NCI-H2227 treated with DMSO at 0.1 percent for 48 hours (cell line): Measurements from ENCODE around the gene MUC5AC.
"Not testable (repeated sequence)": the region's sequence is repeated elsewhere in the genome, so short reads cannot be mapped to it uniquely, and the experiment has no call there.

Source experiments
- DNase-seq: peaks from one replicate; lab custom pipeline; 2025; lab: John Stamatoyannopoulos, UW

The MUC5AC gene

GRCh38 chr11:1157645-1158591 is at the start of gene MUC5AC:
MUC5AC (plus strand) TSS chr11:1157953; CDS start chr11:1158000, 47 bp downstream.
- no peak for DNase-seq

DNA sequence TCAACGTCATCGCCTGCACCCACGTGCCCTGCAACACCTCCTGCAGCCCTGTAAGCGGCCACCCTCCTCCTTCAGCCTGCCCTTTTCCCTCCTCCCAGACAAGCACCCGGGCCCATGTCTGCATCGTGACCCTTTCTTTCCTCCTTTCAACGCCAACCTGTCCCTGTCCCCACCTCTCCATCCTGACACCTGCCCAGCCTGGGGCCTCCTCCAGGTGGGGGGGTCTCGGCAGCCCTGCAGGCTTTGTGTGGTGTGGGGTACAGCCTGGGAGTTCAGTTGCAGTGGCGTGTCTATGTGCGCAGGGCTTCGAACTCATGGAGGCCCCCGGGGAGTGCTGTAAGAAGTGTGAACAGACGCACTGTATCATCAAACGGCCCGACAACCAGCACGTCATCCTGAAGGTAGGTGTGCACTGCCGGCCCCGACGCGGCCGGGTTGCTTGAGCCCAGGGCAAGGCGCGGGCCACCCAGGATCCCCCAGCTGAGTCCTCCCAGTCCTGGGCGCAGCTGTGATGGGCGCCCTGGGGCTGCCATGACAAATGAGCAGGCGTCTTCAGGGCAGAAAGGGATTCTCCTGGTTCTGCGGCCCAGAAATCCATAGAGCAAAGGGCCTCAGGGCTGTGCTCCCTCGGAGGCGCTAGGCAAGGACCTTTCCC is 49.4 kb upstream of the MUC5AC start:
- no peak for DNase-seq

- DNase-seq: no peak
Observed at GRCh38 chr11:1109101-1109917, 48.4 kb upstream of the MUC5AC start.

DNA sequence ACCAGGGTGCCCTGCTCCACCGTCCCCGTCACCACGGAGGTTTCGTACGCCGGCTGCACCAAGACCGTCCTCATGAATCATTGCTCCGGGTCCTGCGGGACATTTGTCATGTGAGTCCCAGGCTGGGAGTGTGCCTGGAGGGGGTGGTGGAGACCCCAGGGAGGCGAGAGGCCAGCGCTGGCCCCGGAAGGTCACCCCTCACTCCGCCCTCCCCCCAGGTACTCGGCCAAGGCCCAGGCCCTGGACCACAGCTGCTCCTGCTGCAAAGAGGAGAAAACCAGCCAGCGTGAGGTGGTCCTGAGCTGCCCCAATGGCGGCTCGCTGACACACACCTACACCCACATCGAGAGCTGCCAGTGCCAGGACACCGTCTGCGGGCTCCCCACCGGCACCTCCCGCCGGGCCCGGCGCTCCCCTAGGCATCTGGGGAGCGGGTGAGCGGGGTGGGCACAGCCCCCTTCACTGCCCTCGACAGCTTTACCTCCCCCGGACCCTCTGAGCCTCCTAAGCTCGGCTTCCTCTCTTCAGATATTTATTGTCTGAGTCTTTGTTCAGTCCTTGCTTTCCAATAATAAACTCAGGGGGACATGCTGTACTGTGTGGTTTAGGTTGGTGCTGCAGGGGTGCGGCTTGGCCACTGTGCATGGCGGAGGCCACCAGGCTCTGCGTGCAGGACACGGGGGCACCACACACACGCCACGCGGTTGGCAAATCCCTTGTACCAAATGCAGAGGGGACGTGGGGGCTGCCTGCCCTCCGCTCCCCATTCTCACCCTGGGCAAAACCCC is 47.6 kb upstream of the MUC5AC start:
- no peak for DNase-seq

DNA sequence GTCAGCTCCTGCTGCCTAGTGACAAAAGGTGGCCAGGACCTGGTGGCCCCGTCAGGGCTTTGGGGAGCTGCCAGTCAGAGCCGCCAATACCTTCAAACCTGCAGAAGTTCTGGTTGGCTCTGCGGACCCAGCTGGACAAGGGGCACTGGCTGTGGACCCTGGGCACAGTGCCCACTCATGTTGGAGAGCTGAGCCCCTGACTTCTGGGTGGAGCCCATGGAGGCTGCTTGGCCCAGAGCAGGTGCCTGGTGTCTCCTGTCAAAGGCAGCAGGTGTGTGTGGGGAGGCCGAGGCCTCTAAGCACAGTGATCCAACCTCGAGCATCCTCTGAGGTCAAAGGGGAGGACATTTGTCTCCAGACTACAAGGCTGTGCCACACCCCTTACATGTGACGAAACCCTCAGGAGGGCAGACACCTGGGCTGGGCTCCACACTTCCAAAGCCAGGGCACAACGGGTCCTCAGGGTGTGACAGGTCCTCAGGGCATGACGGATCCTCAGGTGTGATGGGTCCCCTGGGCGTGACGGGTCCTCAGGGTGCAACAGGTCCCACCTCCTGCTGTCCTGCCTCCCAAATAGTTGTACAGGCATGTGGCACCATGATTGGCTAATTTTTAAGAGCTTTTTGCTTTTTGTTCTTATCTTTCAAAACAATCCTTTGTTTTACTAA is 46.1 kb upstream of the MUC5AC start:
- no peak for DNase-seq

DNA sequence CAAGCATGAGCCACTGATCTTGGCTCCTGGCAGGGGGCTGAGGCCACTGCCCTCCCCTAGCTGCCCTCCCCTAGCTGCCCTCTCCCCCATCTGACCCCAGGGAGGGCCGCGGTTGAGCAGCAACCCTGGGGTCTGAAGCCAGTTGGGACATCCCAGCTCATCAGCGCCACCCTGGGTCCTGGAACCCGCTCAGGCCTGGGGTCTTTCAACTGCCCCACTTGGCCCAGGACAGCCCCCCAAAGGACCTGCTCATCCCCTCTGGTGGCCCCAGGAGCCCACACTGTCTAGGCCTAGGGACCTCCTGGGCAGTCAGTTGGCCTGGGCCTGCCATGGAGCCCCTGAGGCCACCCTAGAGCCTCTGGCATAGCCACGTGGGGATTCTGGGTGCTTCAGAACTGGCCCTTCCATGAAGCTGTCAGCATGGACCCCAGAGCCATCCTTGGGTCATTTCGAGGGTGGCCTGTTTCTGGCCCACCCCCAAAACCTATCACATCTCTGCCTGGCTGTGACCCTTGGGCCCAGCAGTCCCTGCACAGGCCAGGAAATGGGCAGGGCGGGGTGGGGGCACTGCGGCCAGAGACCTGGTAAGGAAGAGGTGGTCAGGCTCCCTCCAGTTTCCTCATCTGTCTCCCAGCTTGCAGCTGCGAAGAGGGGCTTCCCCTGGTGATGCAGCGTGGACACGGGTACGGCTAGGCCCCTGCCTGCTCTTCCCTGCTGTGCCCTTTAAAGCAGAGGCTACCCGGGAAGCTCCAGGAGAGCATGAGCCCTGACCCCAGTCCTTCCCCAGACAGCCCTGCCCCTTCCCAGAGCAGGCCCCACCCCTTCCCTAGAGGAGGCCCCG is 45.2 kb upstream of the MUC5AC start:
- no peak for DNase-seq

GRCh38 chr11:1113405-1114201 is 44.1 kb upstream of the MUC5AC start:
- DNase-seq: no peak

- not testable (repeated sequence) for DNase-seq
Observed at GRCh38 chr11:1115292-1115691, 42.5 kb upstream of the MUC5AC start.

DNA sequence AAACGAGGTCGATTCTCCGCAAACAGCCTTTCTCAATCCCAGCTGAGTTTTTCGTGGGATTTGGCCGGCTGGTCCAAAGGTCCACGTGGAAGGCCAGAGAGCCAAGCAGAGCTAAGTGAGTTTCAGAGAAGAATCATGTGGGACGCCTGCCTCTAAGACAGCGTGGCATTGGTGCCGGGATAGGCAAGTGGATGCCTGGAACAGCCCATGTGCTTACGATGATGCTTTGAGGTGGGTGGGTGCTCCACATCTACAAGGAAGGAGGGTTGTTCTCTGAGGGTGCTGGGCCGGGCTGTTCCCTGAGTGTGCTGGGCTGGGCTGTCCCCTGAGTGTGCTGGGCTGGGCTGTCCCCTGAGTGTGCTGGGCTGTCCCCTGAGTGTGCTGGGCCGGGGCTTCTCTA is 41.6 kb upstream of the MUC5AC start:
- no peak for DNase-seq

DNA sequence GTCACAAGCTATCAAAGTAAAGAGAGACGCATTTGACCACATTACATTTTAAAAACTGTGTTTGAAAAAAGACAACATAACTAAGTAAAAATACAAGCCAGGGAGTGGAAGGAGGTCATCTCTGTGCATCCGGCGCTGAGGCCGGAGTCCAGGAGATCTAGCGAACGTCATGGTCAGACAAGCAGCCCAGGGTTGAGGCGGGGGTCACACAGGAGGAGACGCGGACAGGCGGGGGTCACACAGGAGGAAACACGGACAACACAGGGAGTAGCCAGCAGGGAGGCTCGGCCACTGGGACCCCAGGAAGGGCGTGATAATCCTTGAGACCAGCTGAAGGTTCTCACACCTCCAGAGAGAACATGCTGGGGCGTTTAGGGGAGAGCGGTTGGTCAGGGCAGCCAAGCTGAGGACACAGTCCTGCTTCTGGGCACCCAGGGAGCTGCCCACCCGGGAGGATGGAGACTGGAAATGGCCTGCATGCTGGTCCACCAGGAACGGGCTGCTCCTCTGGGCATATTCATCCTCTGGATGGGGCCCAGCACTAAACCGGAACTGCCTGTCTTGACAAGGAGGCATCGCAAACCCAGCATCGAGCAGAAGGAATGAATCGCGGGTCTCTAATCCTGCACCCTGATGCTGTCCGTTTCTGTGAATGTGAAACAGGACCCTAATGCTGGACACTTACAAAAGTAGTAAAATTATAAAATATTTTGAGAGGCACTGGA is 40.9 kb upstream of the MUC5AC start:
- no peak for DNase-seq

GRCh38 chr11:1117992-1118391 is 39.8 kb upstream of the MUC5AC start:
- DNase-seq: no peak

DNA sequence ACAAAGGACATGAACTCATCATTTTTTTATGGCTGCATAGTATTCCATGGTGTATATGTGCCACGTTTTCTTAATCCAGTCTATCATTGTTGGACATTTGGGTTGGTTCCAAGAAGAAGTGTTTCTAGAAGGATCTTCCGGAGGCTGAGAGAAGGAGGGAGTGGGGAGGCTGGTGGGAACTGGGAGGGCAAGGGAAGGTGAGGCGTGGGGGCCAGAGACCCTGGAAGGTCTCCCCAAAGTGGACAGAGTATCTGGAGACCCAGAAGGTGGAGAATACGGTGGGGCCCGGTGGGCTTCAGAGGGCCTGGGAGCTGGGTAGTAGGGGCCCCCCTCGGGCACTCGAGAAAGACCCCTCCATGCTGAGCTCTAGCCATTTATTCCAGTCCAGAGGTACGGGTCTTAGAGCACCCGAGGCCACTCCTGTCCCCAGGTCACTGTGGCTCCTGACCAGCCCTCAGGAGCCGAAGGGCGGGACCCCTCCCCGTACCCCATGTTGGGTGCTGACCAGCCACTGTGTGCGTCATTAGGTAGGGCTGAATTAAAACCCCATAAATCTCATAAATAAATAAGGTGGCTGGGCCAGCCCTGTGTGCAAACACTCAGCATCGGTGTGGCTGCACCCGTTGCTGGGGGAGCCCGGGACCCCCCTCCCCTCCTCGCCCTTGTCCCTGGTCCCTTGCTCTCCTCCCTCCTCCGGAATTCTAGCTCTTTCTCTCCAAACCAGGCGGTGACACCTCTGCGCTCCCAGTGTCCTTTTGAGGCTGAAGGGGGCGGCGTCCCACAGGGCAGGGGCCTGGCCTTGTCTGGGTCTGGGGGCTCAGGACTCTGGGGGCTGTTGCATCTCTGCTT is 38.8 kb upstream of the MUC5AC start:
- no peak for DNase-seq

DNA sequence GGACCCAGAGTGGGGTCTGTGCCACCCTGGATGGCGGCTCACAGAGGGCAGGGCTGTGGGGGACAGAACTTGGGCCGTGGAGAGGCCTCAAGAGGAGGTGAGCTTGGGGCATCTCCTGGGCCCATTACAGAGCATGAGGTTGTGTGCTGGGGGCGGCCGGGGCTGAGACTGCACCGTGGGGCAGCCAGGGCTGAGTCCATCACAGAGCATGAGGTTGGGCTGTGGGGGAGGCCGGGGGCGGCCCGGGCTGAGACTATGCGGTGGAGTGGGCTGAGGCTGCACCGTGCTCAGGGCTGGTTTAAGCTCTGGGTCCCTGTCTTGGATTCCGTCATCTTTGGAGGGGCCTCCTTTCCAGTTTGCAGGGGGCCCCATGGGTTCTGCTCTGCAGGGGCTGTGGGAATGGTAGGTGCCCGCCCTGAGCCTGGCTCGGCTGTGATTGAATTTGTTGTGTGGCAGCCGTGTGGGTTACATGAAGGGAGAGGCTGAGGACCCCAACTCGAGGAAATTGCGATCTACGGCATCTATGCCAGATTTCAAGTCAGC is 38.1 kb upstream of the MUC5AC start:
- no peak for DNase-seq

DNA sequence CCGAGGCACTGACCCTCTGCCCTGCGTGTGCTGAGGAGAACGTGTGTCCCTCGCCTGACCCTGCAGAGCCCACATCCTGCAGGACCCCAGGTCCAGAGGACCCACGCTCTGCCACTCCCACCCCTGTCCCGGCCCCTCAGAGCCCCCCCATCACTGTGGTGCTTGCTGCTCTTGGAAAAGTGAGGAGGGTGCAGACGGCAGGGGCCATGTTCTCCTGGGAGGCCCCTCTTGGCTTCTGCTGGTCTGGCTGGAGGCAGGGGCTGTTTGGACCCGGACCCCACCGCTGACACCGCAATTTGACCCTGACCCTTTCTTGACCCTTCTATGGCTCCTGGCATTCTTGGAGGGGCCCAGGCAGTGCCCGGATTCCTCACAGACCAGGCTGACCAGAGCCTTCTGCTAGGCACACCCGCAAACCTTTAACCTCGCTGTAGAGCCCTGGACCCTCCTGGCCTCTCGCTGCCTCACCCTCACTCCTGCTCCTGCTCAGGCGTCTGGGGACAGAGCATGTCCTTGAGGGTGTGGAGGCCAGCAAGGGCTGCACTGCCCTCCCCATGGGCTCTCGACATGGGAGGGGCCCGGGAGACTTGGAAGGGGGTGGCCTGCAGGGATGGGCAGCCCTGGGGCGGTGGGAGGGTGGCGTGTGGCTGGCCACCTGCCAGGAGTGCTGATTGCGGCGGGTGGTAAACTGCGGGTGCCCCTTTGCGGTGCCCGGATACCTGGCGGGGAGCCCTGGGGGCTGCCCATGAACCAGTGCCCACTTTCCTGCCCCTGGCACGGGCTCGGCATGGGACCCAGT is 37.0 kb upstream of the MUC5AC start:
- DNase-seq: no peak

- DNase-seq: no peak
Observed at GRCh38 chr11:1121331-1121812, 36.4 kb upstream of the MUC5AC start.
